ENCODE measurements around the gene EGF. TPM values are rescaled to one million over a fixed set of nuclear protein-coding genes. Genes with fewer than 3 reads are reported as not detected.

EGF gene
- total RNA-seq, 1 experiment from 2014 or later: 26.7 TPM

DNA sequence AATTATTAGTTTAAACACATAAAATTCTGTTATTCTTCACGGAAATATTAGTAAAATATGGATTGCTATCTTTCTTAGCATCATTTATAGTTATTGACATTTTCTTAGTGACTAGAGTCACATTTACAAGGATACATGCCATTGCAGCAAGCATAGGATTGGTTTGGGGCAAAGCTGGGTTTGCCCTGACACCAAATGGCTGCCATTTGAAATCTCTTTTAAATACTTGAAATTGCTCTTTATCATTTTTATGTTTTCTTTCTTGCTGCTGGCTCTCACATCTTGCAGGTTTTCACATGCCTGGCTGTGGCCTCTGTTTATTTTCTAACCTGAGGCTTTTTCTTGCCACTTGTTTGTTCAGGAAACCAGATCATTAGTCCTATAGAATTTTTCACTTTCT, 39.9 kb downstream of the EGF start:
- intact Hi-C loops (cut with micrococcal nuclease; ENCODE audit: unreplicated experiment): no loop called here
- H3K4me3 ChIP-seq (ENCODE audit: low read depth, low read length, poor library complexity, severe bottlenecking): no peak overlapping the region
- no TSS peak for BruUV-seq (replicated peaks)
- H3K27ac ChIP-seq (ENCODE audit: low read depth, low read length, poor library complexity, severe bottlenecking): no peak overlapping the region
- no peaks in the 10 kb centered on the region for H3K9me3 ChIP-seq (ENCODE audit: low read depth, low read length, poor library complexity, severe bottlenecking)
- POLR2A ChIA-PET (ENCODE audit: low non-redundant PET): no interaction called here
- H3K4me1 ChIP-seq (ENCODE audit: insufficient read depth, low read length, poor library complexity, severe bottlenecking): no peaks in the 10 kb centered on the region
- no peaks in the 10 kb centered on the region for H3K36me3 ChIP-seq (ENCODE audit: insufficient read depth, low read length, poor library complexity, severe bottlenecking)
- no peak for DNase-seq (ENCODE audit: low spot score)
- TF ChIP-seq, protein P1, sequence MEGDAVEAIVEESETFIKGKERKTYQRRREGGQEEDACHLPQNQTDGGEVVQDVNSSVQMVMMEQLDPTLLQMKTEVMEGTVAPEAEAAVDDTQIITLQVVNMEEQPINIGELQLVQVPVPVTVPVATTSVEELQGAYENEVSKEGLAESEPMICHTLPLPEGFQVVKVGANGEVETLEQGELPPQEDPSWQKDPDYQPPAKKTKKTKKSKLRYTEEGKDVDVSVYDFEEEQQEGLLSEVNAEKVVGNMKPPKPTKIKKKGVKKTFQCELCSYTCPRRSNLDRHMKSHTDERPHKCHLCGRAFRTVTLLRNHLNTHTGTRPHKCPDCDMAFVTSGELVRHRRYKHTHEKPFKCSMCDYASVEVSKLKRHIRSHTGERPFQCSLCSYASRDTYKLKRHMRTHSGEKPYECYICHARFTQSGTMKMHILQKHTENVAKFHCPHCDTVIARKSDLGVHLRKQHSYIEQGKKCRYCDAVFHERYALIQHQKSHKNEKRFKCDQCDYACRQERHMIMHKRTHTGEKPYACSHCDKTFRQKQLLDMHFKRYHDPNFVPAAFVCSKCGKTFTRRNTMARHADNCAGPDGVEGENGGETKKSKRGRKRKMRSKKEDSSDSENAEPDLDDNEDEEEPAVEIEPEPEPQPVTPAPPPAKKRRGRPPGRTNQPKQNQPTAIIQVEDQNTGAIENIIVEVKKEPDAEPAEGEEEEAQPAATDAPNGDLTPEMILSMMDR (conservative IDR thresholded peaks at IDR 0.05; ENCODE audit: low read depth, low read length): no peak
- no peak for TF ChIP-seq EZH2 (IDR thresholded peaks at IDR 0.05; ENCODE audit: borderline replicate concordance, low read depth, low read length, poor library complexity, severe bottlenecking)
- CTCF ChIA-PET: no interaction called here
- no peaks in the 10 kb centered on the region for H3K27me3 ChIP-seq (replicated peaks; ENCODE audit: insufficient read depth, low read depth, low read length, poor library complexity)

GRCh38 chr4:109953556-109953955, 40.9 kb downstream of the EGF start:
- intact Hi-C loops (cut with micrococcal nuclease; ENCODE audit: unreplicated experiment): no loop called here
- H3K36me3 ChIP-seq (ENCODE audit: insufficient read depth, low read length, poor library complexity, severe bottlenecking): no peaks in the 10 kb centered on the region
- H3K4me3 ChIP-seq (ENCODE audit: low read depth, low read length, poor library complexity, severe bottlenecking): no peak overlapping the region
- CTCF ChIA-PET: no interaction called here
- H3K4me1 ChIP-seq (ENCODE audit: insufficient read depth, low read length, poor library complexity, severe bottlenecking): no peaks in the 10 kb centered on the region
- no peaks in the 10 kb centered on the region for H3K9me3 ChIP-seq (ENCODE audit: low read depth, low read length, poor library complexity, severe bottlenecking)
- no peaks in the 10 kb centered on the region for H3K27me3 ChIP-seq (replicated peaks; ENCODE audit: insufficient read depth, low read depth, low read length, poor library complexity)
- no peak for DNase-seq (ENCODE audit: low spot score)
- TF ChIP-seq, protein P1 (conservative IDR thresholded peaks at IDR 0.05; ENCODE audit: low read depth, low read length): no peak
- no peak for TF ChIP-seq EZH2 (IDR thresholded peaks at IDR 0.05; ENCODE audit: borderline replicate concordance, low read depth, low read length, poor library complexity, severe bottlenecking)
- no TSS peak for BruUV-seq (replicated peaks)
- POLR2A ChIA-PET (ENCODE audit: low non-redundant PET): no interaction called here
- H3K27ac ChIP-seq (ENCODE audit: low read depth, low read length, poor library complexity, severe bottlenecking): no peak overlapping the region

DNA sequence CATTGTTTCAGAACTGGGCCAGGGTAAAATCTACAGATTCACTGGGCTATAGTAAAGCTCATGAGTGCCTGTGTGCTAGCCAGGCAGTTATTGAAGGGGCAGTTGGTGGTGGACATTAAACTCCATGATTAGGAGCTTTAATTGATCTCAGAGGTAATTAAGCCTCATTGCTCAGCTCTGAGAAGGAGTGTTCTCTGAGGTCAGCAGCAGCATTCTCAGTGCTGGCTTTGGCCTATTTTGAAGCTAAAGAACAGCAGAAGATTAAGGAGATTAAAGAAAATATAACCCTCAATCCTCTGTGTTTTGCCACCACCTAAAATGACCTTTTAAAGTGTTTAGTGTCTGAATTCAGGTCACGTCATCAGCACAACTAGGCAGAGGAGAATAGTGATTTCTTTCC, 42.5 kb downstream of the EGF start:
- no peaks in the 10 kb centered on the region for H3K9me3 ChIP-seq (ENCODE audit: low read depth, low read length, poor library complexity, severe bottlenecking)
- no peak for DNase-seq (ENCODE audit: low spot score)
- TF ChIP-seq, protein P1 (conservative IDR thresholded peaks at IDR 0.05; ENCODE audit: low read depth, low read length): no peak
- H3K4me1 ChIP-seq (ENCODE audit: insufficient read depth, low read length, poor library complexity, severe bottlenecking): no peaks in the 10 kb centered on the region
- intact Hi-C loops (cut with micrococcal nuclease; ENCODE audit: unreplicated experiment): no loop called here
- H3K27ac ChIP-seq (ENCODE audit: low read depth, low read length, poor library complexity, severe bottlenecking): no peak overlapping the region
- no peak overlapping the region for H3K4me3 ChIP-seq (ENCODE audit: low read depth, low read length, poor library complexity, severe bottlenecking)
- CTCF ChIA-PET: no interaction called here
- H3K36me3 ChIP-seq (ENCODE audit: insufficient read depth, low read length, poor library complexity, severe bottlenecking): no peaks in the 10 kb centered on the region
- no TSS peak for BruUV-seq (replicated peaks)
- POLR2A ChIA-PET (ENCODE audit: low non-redundant PET): no interaction called here
- H3K27me3 ChIP-seq (replicated peaks; ENCODE audit: insufficient read depth, low read depth, low read length, poor library complexity): no peaks in the 10 kb centered on the region

Measured in A673 (cell line).